ENCODE results near the gene DYNC2LI1. TPM values are rescaled to one million over a fixed set of nuclear protein-coding genes. Genes with fewer than 3 reads are reported as not detected.
A peak's percentile ranks its signal among the peaks of the same experiment; 100 is the strongest.

DYNC2LI1 gene
- total RNA-seq, 2 donors from 2014 or later: 6.9 to 19.9 TPM

GRCh38 chr2:43803113-43803512 lies 29.3 kb downstream of the DYNC2LI1 start:
- ATAC-seq: peak; percentile 51
- intact Hi-C loops (cut with DNase I, micrococcal nuclease): no loop called here
- DNase-seq: no peak

DNA sequence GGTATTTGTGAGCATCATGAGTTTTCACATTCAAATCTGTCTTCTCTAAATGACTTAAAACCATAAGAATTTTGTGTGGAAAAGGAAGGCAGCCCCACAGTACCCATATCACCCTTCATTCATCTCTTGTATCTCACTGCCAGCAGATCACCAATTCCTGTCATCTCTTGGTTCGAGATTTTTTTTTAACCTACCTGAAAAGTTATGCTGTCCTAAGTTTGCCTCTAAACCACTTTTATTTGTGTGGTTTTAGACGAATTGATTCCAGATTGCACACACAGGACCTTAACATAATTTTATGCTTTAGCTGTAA lies 32.8 kb downstream of the DYNC2LI1 start:
- intact Hi-C loops (cut with DNase I, micrococcal nuclease): no loop called here
- ATAC-seq: no peak
- no peak for DNase-seq

DNA sequence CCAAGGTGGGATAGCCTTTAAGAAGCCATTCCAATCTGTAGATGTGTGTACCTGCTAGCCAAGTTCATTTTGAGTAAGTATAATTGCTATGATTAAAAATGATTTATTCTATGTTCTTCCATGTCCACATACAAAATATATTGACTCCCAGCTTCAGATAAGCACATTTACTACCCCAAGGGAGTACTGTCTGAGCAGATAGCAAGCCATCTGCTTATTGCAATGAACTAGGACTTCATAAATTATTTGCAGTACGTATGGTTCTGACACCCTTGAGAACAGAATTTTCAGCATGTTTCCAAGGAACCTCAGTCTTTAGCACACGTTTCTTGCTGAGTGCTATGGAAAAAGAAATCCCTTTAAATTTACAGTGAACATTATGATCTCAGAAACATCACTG lies 36.6 kb downstream of the DYNC2LI1 start:
- no peak for ATAC-seq
- intact Hi-C loops (cut with DNase I, micrococcal nuclease): no loop called here
- no peak for DNase-seq

GRCh38 chr2:43810888-43811287 lies 37.0 kb downstream of the DYNC2LI1 start:
- ATAC-seq (no peak), DNase-seq (no peak)
- intact Hi-C loops (cut with DNase I, micrococcal nuclease): no loop called here

DNA sequence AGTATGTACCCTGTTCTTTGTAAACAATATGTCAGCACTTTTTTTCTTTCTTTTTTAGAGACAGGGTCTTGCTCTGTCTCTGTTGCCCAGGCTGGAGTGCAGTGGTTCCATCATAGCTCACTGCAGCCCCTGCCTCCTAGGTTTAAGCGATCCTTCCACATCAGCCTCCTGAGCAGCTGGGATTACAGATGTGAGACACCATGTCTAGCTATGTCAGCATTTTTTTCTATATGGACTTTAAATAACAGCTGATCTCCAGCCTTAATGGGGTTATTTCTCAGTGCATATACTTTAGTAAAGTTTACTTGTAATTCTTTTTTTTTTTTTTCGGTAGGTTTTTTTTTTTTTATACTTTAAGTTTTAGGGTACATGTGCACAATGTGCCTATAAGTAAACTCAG lies 38.2 kb downstream of the DYNC2LI1 start:
- ATAC-seq (no peak), DNase-seq (no peak)
- intact Hi-C loops (cut with DNase I, micrococcal nuclease): no loop called here

- DNase-seq (no peak), ATAC-seq (no peak)
- intact Hi-C loops (cut with DNase I, micrococcal nuclease): no loop called here
These were observed 39.1 kb downstream of the DYNC2LI1 start for GRCh38 chr2:43812947-43813346.

GRCh38 chr2:43814711-43815110 lies 40.9 kb downstream of the DYNC2LI1 start:
- DNase-seq (no peak), ATAC-seq (no peak)
- intact Hi-C loops (cut with DNase I, micrococcal nuclease): no loop called here

DNA sequence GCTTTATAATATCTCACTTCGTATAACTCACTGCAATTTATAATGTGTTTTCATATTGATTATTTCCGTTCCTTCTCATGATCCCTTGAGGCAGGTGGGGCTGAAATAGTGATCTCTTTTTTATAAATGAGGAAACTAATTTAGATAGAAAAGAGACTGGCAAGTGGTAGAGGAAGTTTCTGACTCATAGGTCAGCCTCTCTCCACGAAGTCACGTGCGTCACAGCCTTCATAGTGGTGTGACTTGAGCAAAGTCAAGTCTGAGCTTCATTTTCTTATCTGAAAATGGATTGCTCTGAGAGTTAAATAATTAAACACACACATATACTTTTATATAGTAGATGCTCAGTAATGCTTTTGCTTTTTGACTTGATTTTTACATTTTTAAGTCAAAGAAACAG lies 44.9 kb downstream of the DYNC2LI1 start:
- DNase-seq (peak; percentile 75 to 91), ATAC-seq (peak; percentile 91)
- intact Hi-C loops (cut with DNase I, micrococcal nuclease): no loop called here

GRCh38 chr2:43819491-43820163 lies 45.8 kb downstream of the DYNC2LI1 start:
- DNase-seq: no peak
- peak; percentile 78 for ATAC-seq
- intact Hi-C loops (cut with DNase I, micrococcal nuclease): no loop called here

GRCh38 chr2:43822839-43823238 lies 49.0 kb downstream of the DYNC2LI1 start:
- DNase-seq: no peak
- intact Hi-C loops (cut with DNase I, micrococcal nuclease): no loop called here
- ATAC-seq: no peak

DNA sequence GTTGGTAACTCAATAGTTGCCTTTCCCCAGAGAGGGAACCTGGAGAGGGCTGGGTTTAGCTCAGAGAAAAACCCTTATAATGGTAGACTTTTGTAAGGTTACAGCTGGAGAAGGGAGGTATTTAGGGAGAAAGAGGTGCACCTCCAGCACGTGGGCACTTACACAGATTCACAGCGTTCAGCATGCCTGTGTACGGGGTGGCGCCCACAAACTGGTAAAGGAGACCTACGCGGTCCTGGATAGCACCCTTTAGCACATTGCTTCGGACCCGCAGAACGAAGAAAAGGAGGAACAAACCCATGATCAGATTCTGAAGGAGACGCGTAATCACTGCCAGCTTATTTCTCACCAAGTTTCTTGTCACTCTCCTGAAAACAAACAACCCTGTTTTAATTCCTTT lies 49.9 kb downstream of the DYNC2LI1 start:
- DNase-seq (no peak), ATAC-seq (no peak)
- intact Hi-C loops (cut with DNase I, micrococcal nuclease): no loop called here

GRCh38 chr2:43824512-43824911 lies 50.7 kb downstream of the DYNC2LI1 start:
- no peak for ATAC-seq

GRCh38 chr2:43824951-43825493 lies 51.2 kb downstream of the DYNC2LI1 start:
- DNase-seq (no peak), ATAC-seq (no peak)
- intact Hi-C loops (cut with DNase I, micrococcal nuclease): no loop called here

More at GRCh38 chr2:43824512-43824911, 50.7 kb downstream of the DYNC2LI1 start:
- DNase-seq: no peak
- intact Hi-C loops (cut with DNase I, micrococcal nuclease): no loop called here

GRCh38 chr2:43825841-43826240 lies 52.0 kb downstream of the DYNC2LI1 start:
- intact Hi-C loops (cut with DNase I, micrococcal nuclease): no loop called here
- DNase-seq: no peak
- ATAC-seq: no peak

DNA sequence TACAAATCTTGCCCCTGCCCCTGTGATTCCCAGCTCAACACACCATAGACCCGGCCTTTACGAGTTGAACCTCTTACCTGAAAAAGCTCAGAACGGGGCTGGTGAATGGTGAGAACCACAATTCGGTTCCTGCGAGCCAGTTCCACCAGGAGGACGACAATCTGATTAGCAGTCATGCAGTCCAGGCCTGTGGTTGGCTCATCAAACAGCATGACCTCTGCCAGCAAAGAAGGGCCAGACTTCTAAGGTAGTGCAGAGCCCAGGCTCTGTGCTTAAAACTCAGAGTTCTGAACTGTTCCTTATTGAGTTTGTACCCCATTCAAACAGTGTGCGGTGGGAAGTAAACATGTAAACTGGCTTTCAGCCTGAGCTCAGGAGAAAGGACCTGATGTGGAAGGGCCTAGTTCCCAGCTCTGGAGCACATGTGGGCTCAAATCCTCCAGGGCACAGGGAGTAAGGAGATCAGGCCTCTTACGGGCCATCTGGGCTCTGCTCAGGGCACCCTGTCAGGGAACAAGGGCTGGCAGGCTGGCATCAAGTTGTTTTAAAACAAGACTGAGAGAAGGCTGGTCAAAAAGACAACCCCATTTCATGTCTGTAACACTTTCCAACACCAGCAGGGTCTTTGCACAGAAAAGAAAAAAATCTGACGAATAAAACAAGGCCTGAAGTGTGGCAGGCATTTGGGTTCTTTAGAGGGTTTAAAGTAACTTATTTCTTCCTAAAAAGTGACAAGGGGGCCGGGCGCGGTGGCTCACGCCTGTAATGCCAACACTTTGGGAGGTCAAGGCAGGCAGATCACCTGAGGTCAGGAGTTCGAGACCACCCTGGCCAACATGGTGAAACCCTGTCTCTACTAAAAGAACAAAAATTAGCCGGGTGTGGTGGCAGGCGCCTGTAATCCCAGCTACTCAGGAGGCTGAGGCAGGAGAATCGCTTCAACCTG lies 52.7 kb downstream of the DYNC2LI1 start:
- DNase-seq: no peak
- no peak for ATAC-seq
- intact Hi-C loops (cut with DNase I, micrococcal nuclease): no loop called here

DNA sequence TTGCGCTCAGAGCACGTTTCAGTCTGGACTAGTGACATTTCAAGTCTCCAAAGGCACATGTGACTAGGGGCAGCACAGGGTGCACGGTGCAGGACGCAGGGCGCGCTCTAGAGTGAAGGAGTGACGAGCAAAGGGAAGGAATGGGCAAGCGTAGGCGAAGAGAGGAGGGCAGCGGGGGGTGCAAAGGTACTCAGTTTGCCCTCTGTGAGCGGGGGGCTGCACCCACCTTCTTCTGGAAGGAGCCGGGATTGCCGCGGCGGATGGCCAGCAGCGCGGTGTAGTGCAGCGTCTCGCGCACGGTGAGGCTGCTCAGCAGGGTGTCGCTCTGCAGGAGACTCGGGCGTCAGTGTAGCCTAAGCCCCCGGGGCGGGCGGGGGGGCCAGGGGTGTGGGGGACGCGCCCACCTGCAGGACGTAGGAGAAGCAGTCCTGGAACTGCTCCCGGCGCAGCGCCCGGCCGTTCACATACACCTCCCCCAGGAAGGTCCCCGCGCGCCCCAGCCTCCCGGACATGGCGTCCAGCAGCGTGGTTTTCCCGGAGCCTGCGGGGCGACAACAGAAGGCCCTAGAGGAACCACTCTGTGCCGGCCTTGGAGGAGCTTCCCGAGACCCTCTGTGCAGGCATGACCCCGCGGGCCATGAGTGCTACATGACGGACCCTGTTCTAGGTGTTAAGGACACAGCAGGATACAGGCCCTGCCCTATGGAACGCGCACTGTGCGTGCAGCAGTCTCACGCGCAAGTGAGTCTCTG lies 57.9 kb downstream of the DYNC2LI1 start:
- DNase-seq (peak in 1 of 2 donors; percentile 23), ATAC-seq (peak; percentile 78)

GRCh38 chr2:43832457-43832856 lies 58.6 kb downstream of the DYNC2LI1 start:
- peak; percentile 51 for ATAC-seq
- DNase-seq: no peak
- intact Hi-C loops (cut with DNase I, micrococcal nuclease): no loop called here

More for the DNA sequence above, 57.9 kb downstream of the DYNC2LI1 start:
- intact Hi-C loops (cut with DNase I, micrococcal nuclease): no loop called here

- no peak for ATAC-seq
- intact Hi-C loops (cut with DNase I, micrococcal nuclease): no loop called here
These were observed 63.2 kb downstream of the DYNC2LI1 start for GRCh38 chr2:43837033-43837432.

GRCh38 chr2:43837831-43838559 lies 64.2 kb downstream of the DYNC2LI1 start:
- DNase-seq (no peak), ATAC-seq (no peak)
- intact Hi-C loops (cut with DNase I, micrococcal nuclease): no loop called here

More at GRCh38 chr2:43837033-43837432, 63.2 kb downstream of the DYNC2LI1 start:
- no peak for DNase-seq

Measured in left colon (tissue), 2 donors.